HG03565 (cell line): ENCODE results near the gene TSR3.
"Not testable (repeated sequence)": the region's sequence is repeated elsewhere in the genome, so short reads cannot be mapped to it uniquely, and the experiment has no call there.

Experiments
- ATAC-seq: cut with Tn5 transposase; IDR thresholded peaks from one replicate; pipeline ENCODE4 v1.9.1; 2021; ENCODE audit warnings: mild to moderate bottlenecking, moderate library complexity; ENCODE audit not compliant: unreplicated experiment

The TSR3 gene

DNA sequence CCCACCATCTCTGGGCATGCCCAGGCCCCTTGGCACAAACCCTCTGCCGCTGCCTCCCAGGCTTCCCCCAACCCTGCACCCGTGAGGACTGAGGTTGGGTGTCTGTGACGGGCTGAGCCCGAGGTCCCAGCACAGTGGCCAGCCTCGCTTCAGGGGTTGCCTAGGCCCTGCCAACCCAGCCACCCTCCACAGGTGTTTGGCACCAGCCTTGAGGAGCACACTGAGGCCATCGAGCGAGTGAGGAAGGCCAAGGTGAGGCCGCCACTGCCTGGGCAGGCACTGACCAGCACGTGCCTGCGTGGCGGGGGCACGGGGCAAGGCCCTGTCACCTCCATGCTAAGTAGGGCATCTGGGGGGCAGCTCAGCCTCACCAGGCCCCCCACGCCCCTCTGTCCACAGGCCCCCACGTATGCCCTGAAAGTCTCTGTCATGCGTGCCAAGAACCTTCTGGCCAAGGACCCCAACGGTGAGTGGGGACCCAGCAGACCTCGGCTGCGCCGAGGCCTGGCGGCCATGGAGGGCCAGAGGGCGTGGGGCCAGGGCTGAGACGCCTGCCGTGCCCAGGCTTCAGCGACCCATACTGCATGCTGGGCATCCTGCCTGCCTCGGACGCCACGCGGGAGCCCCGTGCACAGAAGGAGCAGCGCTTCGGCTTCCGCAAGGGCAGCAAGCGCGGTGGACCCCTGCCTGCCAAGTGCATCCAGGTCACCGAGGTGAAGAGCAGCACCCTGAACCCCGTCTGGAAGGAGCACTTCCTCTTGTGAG, 10.8 kb downstream of the TSR3 start:
- ATAC-seq = no peak

DNA sequence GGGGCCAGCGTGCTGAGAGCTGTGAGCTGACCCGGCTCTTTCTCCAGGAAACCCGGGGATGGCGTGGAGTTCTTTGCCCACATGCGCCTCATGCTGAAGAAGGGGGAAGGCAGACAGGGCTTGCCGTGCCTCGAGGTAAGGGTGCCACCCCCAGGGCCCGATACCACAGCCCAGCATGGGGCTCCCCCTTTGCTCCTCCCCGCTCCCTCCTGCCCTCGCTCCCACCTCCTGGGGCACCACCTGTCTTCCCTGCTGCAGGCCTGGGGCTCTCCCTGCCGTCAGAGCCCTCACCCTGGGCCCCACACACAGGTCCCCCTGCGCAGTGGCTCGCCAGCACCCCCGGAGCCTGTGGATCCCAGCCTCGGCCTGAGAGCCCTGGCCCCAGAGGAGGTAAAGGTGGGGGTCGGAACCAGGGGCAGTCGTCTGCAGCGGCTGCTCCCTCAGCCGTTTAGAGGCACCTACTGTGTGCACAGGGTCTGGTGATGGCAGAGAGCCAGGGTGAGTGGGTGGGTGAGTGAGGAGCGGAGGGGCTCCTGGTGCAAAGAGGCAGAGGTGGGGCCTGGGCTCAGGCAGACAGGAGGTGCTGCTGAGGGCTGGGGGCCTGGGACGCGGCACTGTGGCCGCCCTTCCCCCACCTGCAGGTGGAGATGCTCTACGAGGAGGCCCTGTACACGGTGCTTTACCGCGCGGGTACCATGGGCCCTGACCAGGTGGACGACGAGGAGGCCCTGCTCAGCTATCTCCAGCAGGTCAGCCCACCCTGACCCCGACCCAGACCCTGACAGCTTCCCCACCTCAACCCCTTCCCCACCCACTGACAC, 12.6 kb downstream of the TSR3 start:
- no peak for ATAC-seq

DNA sequence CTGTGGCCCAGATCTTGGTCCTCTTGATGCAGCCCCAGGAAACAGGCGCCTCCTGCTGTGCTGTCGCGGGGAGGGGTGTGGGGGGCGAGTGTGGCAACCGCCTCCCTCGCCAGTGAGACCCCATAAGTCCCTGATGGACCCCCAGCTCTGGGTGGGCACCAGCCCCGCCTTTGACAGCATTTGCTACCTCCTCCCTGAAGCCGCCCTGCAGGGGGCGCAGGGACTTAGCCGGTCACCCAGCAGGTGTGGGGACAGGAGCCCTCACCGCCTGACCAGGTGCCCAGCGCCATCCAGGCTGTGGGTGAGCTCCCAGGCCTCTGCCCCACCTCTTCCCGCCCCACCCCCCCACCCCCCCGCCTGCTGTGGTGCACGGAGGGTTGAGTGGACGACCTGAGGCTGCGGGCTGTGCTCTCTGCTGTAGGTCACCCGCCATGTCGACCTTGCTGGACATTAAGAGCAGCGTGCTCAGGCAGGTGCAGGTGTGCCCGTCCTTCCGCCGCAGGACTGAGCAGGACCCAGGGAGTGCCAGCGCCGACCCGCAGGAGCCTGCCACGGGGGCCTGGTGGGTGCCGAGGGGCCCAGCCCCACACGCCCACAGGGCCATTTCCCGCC, 13.5 kb downstream of the TSR3 start:
- ATAC-seq = no peak

DNA sequence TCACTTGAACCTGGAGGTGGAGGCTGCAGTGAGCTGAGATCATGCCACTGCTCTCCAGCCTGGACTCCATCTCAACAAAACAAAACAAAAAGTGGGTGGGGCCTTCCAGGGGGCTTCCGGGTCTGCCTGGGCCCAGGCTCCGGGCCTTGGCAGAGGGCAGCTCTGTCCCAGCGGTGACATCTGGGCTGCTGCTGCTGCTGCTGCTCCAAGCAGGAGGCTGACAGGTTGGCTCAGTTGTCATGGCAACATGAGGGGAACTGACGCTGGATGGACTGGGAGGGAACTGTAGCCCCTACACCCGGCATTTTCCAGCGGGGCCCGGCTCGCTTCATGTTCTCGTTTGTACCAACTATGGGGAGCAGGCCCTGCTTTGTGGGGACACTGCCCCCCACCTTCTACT, 14.2 kb downstream of the TSR3 start:
- ATAC-seq = no peak

DNA sequence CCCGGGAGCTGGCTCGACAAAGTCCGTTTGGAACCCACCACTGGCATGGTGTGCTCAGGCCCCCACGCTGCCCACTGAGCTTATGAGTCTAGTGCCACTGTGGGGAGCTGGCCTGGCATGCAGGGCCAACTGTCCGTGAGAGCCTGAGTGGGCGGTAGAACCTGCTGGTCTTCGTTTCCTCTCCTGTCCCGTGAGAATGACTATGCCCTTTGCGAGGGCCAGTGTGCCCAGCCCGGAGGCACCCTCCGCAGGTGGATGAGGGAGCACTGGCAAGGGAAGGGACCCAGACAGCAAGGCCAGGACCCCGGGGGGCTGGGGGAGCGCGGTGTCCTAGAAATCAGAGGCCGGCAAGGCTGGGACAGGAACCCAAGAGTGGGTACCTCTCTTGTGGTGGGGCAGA, 15.1 kb downstream of the TSR3 start:
- no peak for ATAC-seq

- no peak for ATAC-seq
These were observed 15.7 kb downstream of the TSR3 start for GRCh38 chr16:1335996-1336395.

DNA sequence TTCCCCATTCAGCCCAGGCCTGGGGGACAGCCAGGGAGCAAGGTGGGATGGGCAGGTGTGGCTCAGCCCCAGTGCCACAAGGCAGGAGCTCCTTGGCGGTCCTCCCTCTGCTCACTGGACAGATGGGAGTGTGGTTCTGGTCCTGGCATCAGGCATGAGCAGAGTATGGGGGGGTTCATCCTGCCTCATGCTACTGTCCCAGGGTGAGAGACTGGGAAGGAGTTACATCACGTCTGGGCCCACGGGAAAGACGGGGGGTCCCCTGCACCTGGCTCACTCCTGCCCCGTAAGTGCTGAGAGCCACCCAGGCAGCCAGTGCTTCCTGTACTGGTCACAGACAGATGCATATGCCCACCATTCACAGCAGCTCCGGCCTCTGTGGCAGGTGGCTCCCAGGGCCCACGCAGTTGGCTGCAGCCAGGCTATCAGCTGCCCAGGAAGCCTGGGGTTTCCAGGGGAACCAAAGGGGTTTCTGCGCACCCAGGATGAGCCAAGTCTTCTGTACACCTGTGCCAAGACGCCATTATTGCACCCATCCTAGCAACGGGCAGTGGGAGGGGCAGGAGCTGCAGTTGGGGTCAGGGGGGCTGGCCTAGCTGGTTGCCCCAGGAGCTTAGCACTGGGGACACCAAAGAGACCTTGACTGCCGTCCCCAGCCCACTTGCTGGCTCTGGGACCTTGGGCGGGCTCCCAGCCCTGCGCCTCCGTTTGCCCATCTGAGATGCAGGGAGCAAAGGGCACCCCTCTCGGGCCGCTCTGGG, 16.3 kb downstream of the TSR3 start:
- ATAC-seq = no peak

- no peak for ATAC-seq
These were observed 16.9 kb downstream of the TSR3 start for GRCh38 chr16:1334739-1335138.

GRCh38 chr16:1333854-1334700, 17.6 kb downstream of the TSR3 start:
- no peak for ATAC-seq

GRCh38 chr16:1333149-1333812, 18.4 kb downstream of the TSR3 start, which contains the start of gene BAIAP3:
BAIAP3 (plus strand) TSS chr16:1333645; CDS start chr16:1338550, 4,905 bp downstream.
- ATAC-seq = no peak

DNA sequence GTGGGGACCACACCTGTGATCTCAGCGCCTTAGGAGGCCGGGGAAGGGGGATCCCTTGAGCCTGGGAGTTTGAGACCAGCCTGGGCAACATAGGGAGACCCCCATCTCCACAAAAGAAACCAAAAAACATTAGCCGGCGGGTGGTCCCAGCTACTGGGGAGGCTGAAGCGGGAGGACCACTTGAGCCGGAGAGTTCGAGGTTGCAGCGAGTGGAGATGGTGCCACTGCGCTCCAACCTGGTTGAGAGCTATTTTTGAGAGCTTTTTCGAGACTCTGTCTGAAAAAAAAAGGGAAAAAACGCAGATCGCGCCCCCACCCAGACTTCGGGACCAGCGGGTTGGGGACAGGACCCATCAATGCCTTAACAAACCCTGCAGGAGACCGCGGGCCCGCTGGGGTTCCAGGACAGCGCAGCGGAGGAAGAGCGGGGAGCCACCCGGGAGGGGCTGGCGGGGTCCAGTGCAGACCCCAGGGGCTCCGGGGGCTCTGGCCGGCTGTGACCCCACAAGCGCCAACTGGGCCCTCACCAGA, 19.0 kb downstream of the TSR3 start:
- ATAC-seq = no peak

- no peak for ATAC-seq
These were observed 19.7 kb downstream of the TSR3 start for GRCh38 chr16:1331712-1332617.

GRCh38 chr16:1330931-1331711, 20.6 kb downstream of the TSR3 start:
- ATAC-seq = no peak

DNA sequence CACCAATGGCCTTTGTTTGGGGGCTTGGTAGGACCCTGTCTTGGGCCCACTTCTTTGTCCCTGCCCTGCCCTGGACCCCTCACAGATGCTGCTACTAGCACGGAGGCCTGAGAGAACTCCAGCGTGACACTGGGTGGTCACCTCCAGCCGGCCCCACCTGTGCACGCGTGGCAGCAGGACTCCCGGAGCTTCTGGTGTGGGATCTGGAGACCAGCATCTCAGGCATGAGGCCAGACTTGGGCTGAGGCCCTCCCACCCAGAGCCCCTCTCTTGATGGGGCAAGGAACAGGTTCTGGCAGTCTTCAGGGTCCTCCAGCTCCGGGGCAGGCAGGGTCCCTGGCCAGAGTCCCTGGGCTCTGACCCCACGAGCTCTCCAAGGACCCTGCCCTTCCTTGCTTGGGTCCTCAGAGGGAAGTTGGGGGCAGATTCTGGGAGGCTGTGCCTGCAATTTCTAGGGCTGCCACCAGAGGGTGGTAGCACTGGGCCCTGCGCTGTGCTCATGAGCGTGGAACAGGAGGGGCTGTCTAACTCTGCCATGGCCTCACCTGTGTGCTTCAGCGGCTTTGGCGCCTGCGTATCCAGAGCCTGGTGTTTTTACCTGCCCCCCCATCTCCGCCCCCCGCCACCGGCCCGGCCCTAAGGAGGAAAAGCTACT, 21.3 kb downstream of the TSR3 start:
- ATAC-seq = no peak

DNA sequence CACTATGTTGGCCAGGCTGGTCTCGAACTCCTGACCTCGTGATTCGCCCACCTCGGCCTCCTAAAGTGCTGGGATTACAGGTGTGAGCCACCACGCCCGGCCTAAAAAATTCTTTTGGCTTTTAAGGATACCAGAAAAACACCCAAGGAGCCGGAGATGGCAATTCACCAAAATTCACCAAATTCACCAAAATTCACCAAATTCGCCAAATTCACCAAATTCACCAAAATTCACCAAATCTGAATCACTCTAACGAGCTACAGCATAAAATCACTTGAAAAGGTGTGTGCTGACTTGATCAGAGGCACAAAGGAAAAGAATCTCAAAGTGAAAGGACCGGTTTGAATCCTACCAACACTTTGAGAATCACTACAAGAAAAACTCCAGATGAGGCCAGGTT, 22.7 kb downstream of the TSR3 start:
- not testable (repeated sequence) for ATAC-seq

DNA sequence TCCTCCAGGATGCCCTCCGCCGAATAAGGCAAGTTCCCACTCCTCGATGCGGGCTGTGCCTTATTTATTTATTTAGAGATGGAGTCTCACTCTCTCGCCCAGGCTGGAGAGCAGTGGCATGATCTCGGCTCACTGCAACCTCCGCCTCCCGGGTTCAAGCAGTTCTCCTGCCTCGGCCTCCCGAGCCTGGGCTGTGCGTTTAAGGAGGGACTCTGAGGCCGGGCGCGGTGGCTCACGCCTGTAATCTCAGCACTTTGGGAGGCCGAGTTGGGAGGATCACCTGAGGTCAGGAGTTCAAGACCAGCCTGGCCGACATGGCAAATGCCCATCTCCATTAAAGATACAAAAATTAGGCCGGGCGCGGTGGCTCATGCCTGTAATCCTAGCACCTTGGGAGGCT, 23.5 kb downstream of the TSR3 start:
- ATAC-seq = not testable (repeated sequence)

- no peak for ATAC-seq
These were observed 24.1 kb downstream of the TSR3 start for GRCh38 chr16:1327619-1327947.
